OCI-LY3 (cell line): ENCODE results near the gene NOS1AP.
A peak's percentile ranks its signal among the peaks of the same experiment; 100 is the strongest.

ENCODE experiments used
- H2AFZ ChIP-seq: fragments of 200-600, 300-600 bp; shearing (Covaris generic); 2 replicates; pipeline ENCODE4 v1.6.0; 2014; ENCODE audit warnings: antibody characterized with exemption, low read depth, low read length
- H3K27ac ChIP-seq: fragments of 200-600, 300-600 bp; sonication (generic); 2 replicates; pipeline ENCODE4 v1.5.1; 2014; ENCODE audit warnings: mild to moderate bottlenecking, low read length, moderate library complexity, mixed read lengths
- H3K27me3 ChIP-seq: fragments of 200-600, 300-600 bp; sonication (generic); 2 replicates; pipeline ENCODE4 v1.6.1; 2014; ENCODE audit warnings: low read depth, low read length, mixed read lengths
- H3K36me3 ChIP-seq: fragments of 200-600, 300-600 bp; sonication (generic); replicated peaks from 2 replicates; pipeline ENCODE3; 2014; ENCODE audit warnings: low read depth, low read length, mixed read lengths
- H3K4me1 ChIP-seq: fragments of 300-600, 200-600 bp; sonication (generic); 2 replicates; pipeline ENCODE4 v1.6.1; 2014; ENCODE audit warnings: low read length, mixed read lengths
- H3K4me2 ChIP-seq: fragments of 200-600, 300-600 bp; sonication (generic); 2 replicates; pipeline ENCODE4 v1.6.1; 2014; ENCODE audit warnings: low read length, mixed read lengths
- H3K4me3 ChIP-seq: fragments of 300-600, 200-600 bp; sonication (generic); 2 replicates; pipeline ENCODE4 v1.5.1; 2014; ENCODE audit warnings: antibody characterized with exemption, mild to moderate bottlenecking, low read length, moderate library complexity
- H3K79me2 ChIP-seq: fragments of 300-600, 200-600 bp; shearing (Covaris generic); 2 replicates; pipeline ENCODE4 v1.6.1; 2014; ENCODE audit warnings: mild to moderate bottlenecking, low read length, mixed read lengths
- H3K9ac ChIP-seq: fragments of 300-600, 200-600 bp; shearing (Covaris generic); 2 replicates; pipeline ENCODE4 v1.6.0; 2014; ENCODE audit warnings: mild to moderate bottlenecking, low read length, moderate library complexity
- H3K9me3 ChIP-seq: fragments of 200-600, 300-600 bp; shearing (Covaris generic); 2 replicates; pipeline ENCODE4 v1.6.1; 2014; ENCODE audit warnings: low read length, mixed read lengths; ENCODE audit not compliant: insufficient read depth
- H4K20me1 ChIP-seq: fragments of 200-600, 300-600 bp; sonication (generic); 2 replicates; pipeline ENCODE4 v1.6.1; 2016; ENCODE audit warnings: low read length, mixed read lengths; ENCODE audit not compliant: insufficient read depth
- EZH2phosphoT487 ChIP-seq: fragments of 200-600 bp; shearing (Covaris generic); IDR thresholded peaks from 2 replicates; pipeline ENCODE4 v1.6.1; 2018; ENCODE audit warnings: antibody characterized with exemption, mixed run types, low read depth
- TF ChIP-seq, protein P1 (sequence below): fragments of 200-600, 300-600 bp; sonication (generic); IDR thresholded peaks from 2 replicates; pipeline ENCODE4 v1.5.1; 2014; ENCODE audit warnings: antibody characterized with exemption, low read length, low read depth

NOS1AP gene

DNA sequence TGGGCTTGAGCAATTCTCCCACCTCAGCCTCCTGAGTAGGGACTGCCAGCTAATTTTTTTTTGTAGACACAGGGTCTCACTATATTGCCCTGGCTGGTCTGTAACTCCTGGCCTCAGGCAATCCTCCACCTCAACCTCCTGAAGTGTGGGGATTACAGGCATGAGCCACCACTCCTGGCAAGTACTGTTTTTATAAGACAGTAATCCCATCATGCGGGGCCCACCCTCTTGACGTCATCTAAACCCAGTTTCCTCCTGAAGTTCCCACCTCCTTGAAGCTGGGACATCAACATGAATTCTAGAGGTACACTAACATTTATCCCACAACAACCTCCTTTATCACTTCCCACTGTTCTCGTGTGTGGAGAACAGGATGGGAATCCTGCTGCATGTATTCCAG is 202.5 kb downstream of the NOS1AP start:
- H2AFZ ChIP-seq: no peak overlapping the region
- no peak overlapping the region for H3K4me3 ChIP-seq
- H3K27ac ChIP-seq: no peak overlapping the region
- peaks cover 31% of the 10 kb centered on the region for H3K27me3 ChIP-seq
- no peaks in the 10 kb centered on the region for H3K36me3 ChIP-seq
- H4K20me1 ChIP-seq: no peaks in the 10 kb centered on the region
- no peaks in the 10 kb centered on the region for H3K4me1 ChIP-seq
- H3K9ac ChIP-seq: no peak overlapping the region
- H3K9me3 ChIP-seq: no peaks in the 10 kb centered on the region
- no peaks in the 10 kb centered on the region for H3K79me2 ChIP-seq
- H3K4me2 ChIP-seq: no peak overlapping the region
- TF ChIP-seq, protein P1, sequence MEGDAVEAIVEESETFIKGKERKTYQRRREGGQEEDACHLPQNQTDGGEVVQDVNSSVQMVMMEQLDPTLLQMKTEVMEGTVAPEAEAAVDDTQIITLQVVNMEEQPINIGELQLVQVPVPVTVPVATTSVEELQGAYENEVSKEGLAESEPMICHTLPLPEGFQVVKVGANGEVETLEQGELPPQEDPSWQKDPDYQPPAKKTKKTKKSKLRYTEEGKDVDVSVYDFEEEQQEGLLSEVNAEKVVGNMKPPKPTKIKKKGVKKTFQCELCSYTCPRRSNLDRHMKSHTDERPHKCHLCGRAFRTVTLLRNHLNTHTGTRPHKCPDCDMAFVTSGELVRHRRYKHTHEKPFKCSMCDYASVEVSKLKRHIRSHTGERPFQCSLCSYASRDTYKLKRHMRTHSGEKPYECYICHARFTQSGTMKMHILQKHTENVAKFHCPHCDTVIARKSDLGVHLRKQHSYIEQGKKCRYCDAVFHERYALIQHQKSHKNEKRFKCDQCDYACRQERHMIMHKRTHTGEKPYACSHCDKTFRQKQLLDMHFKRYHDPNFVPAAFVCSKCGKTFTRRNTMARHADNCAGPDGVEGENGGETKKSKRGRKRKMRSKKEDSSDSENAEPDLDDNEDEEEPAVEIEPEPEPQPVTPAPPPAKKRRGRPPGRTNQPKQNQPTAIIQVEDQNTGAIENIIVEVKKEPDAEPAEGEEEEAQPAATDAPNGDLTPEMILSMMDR: no peak
- TF ChIP-seq EZH2phosphoT487: no peak

DNA sequence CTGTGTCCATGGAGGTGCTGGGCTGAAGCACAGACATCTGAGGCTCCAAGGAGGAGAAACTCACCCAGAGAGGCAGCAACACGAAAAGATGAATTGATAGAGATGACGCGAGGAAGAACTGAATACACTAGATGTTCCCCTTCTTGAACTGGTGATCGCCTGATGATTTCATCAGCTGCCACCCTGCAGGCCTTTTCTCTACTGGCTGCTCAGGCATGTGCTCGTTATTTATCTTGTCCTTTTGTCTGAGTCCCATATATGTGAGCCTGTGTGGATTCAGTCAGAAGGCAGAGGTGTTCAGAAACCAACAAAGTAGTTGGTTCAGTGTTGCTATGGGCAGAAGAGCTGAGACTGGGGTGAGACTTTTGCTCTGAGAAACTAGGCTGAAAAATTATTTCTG is 202.9 kb downstream of the NOS1AP start:
- Histone ChIP-seq H3K9me3 (no peaks in the 10 kb centered on the region), H3K4me2 (no peak overlapping the region), H3K4me3 (no peak overlapping the region), H3K79me2 (no peaks in the 10 kb centered on the region), H3K9ac (no peak overlapping the region), H3K4me1 (no peaks in the 10 kb centered on the region), H3K27ac (no peak overlapping the region), H3K36me3 (no peaks in the 10 kb centered on the region), H2AFZ (no peak overlapping the region), H3K27me3 (peaks cover 33% of the 10 kb centered on the region), H4K20me1 (no peaks in the 10 kb centered on the region)
- TF ChIP-seq, protein P1: no peak
- TF ChIP-seq EZH2phosphoT487: no peak

DNA sequence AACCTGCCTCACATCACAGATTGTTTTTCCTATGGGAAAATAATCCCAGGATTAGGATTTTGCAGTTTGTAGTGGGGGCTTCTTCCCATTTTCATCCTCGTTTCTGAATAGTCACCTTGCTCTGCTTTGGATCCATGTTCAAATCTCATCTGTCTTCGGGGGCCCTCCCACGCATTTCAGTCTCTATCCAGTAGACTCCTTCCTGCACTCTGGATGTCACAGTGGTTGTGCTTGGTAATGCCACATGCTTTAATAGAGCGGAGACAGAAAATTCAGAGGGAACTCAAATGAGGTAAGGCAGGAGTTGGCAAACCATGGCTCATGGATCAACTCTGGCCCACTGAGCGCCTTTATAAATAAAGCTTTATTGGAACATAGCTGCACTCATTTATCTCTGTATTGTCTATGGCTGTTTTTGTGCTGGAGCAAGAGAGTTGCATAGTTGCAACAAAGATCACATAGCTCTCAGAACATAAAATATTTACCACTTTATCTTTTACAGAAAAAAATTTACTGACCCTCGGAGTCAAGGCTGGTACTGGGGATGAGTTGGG is 206.2 kb downstream of the NOS1AP start:
- no peaks in the 10 kb centered on the region for H3K36me3 ChIP-seq
- peaks cover 41% of the 10 kb centered on the region for H3K27me3 ChIP-seq
- no peak overlapping the region for H3K27ac ChIP-seq
- no peak overlapping the region for H3K4me3 ChIP-seq
- H3K79me2 ChIP-seq: no peaks in the 10 kb centered on the region
- no peaks in the 10 kb centered on the region for H3K4me1 ChIP-seq
- no peak overlapping the region for H2AFZ ChIP-seq
- H3K9me3 ChIP-seq: no peaks in the 10 kb centered on the region
- H3K4me2 ChIP-seq: no peak overlapping the region
- H4K20me1 ChIP-seq: no peaks in the 10 kb centered on the region
- no peak overlapping the region for H3K9ac ChIP-seq
- TF ChIP-seq, protein P1: no peak
- TF ChIP-seq EZH2phosphoT487: no peak

DNA sequence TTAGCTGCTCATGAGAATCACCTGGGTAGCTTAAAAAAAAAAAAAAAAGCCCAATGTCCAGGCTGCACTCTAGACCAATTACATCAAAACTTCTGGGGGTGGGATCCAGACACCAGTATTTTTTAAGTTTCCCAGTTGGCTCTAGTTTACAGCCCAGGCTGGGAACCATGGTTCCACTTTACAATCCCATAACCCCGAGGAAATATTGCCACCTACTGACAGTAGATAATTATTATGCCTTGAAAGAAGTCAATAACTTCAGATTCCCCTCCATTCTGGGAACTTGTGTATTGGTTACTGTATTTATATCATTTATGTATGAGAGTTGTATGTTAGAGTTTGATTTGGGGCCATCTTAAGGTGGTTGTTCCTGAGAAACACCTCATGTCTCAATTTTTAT is 207.0 kb downstream of the NOS1AP start:
- Histone ChIP-seq H3K79me2 (no peaks in the 10 kb centered on the region), H3K4me2 (no peak overlapping the region), H3K27me3 (peaks cover 39% of the 10 kb centered on the region), H3K36me3 (no peaks in the 10 kb centered on the region), H4K20me1 (no peaks in the 10 kb centered on the region), H3K27ac (no peak overlapping the region), H3K4me1 (no peaks in the 10 kb centered on the region), H3K4me3 (no peak overlapping the region), H2AFZ (no peak overlapping the region), H3K9me3 (no peaks in the 10 kb centered on the region), H3K9ac (no peak overlapping the region)
- TF ChIP-seq EZH2phosphoT487: no peak
- TF ChIP-seq, protein P1: peak; percentile 77
